Keratinocyte (primary cell): ENCODE data around the gene RAF1. TPM values are rescaled to one million over a fixed set of nuclear protein-coding genes. Genes with fewer than 3 reads are reported as not detected.

ENCODE experiments used
- DNase-seq: peaks from one replicate; pipeline ENCODE4 v3.0.0-alpha.2; 2011; ENCODE audit warnings: low read depth, missing footprints, low spot score
- FAIRE-seq: peaks from 2 replicates; lab custom pipeline; 2011; peaks lifted over from hg19 to GRCh38; lab: Jason Lieb, UNC
- H2AFZ ChIP-seq: 2 replicates; pipeline ENCODE4 v1.6.0; 2012; ENCODE audit warnings: low read length, control low read depth, inconsistent platforms; ENCODE audit not compliant: control insufficient read depth
- H3K27ac ChIP-seq: 2 replicates; pipeline ENCODE4 v1.5.1; 2011; ENCODE audit warnings: low read length; ENCODE audit not compliant: control insufficient read depth, insufficient read depth
- H3K27me3 ChIP-seq: 3 replicates; pipeline ENCODE4 v1.6.0; 2011; ENCODE audit warnings: low read length; ENCODE audit not compliant: control insufficient read depth, insufficient read depth; ENCODE audit errors: extremely low read depth
- H3K36me3 ChIP-seq, 2 experiments: 2 replicates in 1 of 2; 3 replicates in 1 of 2; pipeline ENCODE4 v1.5.1; 2011; ENCODE audit warnings: low read length in 2 of 2, mild to moderate bottlenecking in 1 of 2; ENCODE audit not compliant: control insufficient read depth in 2 of 2, insufficient read depth in 2 of 2; ENCODE audit errors: extremely low read depth in 1 of 2
- H3K4me1 ChIP-seq: 3 replicates; pipeline ENCODE4 v1.5.1; 2011; ENCODE audit warnings: low read length; ENCODE audit not compliant: control insufficient read depth, insufficient read depth; ENCODE audit errors: extremely low read depth
- H3K4me2 ChIP-seq: 3 replicates; pipeline ENCODE4 v1.6.0; 2011; ENCODE audit warnings: low read depth, low read length; ENCODE audit not compliant: control insufficient read depth, insufficient read depth; ENCODE audit errors: extremely low read depth
- H3K4me3 ChIP-seq, 3 experiments: fragments of 200-600 bp in 1 of 3; sonication (generic) in 1 of 3; 2 replicates in 2 of 3; 3 replicates in 1 of 3; pipeline ENCODE4 v1.5.1; 2011 to 2016; ENCODE audit warnings: low read length in 3 of 3, mild to moderate bottlenecking in 3 of 3, control low read depth in 2 of 3, inconsistent platforms in 1 of 3, low read depth in 1 of 3, mixed read lengths in 1 of 3, mixed run types in 1 of 3, moderate library complexity in 1 of 3; ENCODE audit not compliant: control insufficient read depth in 2 of 3, insufficient read depth in 2 of 3; ENCODE audit errors: extremely low read depth in 1 of 3
- H3K79me2 ChIP-seq: 2 replicates; pipeline ENCODE4 v1.6.0; 2012; ENCODE audit warnings: low read length; ENCODE audit not compliant: control insufficient read depth, insufficient read depth
- H3K9ac ChIP-seq: 3 replicates; pipeline ENCODE4 v1.6.0; 2011; ENCODE audit warnings: low read length; ENCODE audit not compliant: control insufficient read depth, insufficient read depth; ENCODE audit errors: extremely low read depth
- H3K9me1 ChIP-seq: 3 replicates; pipeline ENCODE4 v1.6.0; 2011; ENCODE audit warnings: low read length; ENCODE audit not compliant: control insufficient read depth, insufficient read depth; ENCODE audit errors: extremely low read depth
- H3K9me3 ChIP-seq: 2 replicates; pipeline ENCODE4 v1.5.1; 2012; ENCODE audit warnings: low read depth, low read length; ENCODE audit not compliant: control insufficient read depth
- H4K20me1 ChIP-seq: 3 replicates; pipeline ENCODE4 v1.6.0; 2011; ENCODE audit warnings: low read length; ENCODE audit not compliant: control insufficient read depth, insufficient read depth; ENCODE audit errors: extremely low read depth
- CTCF ChIP-seq, 3 experiments: IDR thresholded peaks in 1 of 3; conservative IDR thresholded peaks in 1 of 3; optimal IDR thresholded peaks in 1 of 3; 2 replicates in 2 of 3; 3 replicates in 1 of 3; pipeline versions ENCODE3 to v1.5.1; 2011; ENCODE audit warnings: low read length in 3 of 3, mild to moderate bottlenecking in 3 of 3, moderate library complexity in 2 of 3, control low read depth in 1 of 3, inconsistent platforms in 1 of 3; ENCODE audit not compliant: insufficient read depth in 2 of 3; ENCODE audit errors: extremely low read depth in 1 of 3
- EZH2 ChIP-seq: IDR thresholded peaks from one replicate; pipeline ENCODE4 v1.6.1; 2012; ENCODE audit warnings: inconsistent platforms, mild to moderate bottlenecking, low read length, moderate library complexity
- dilution Hi-C: fragments of 300-500 bp; cut with MboI; formaldehyde crosslinking; loops from one replicate; pipeline ENCODE4 v1.7.0; 2020; ENCODE audit warnings: low sequenced_read_pairs; ENCODE audit not compliant: extremely low pct_ligation_motif_present
- polyA plus RNA-seq, 5 experiments: library from polyadenylated mRNA; depleted of rRNA in 3 of 5; stranded (reverse) in 3 of 5; stranded (forward) in 1 of 5; unstranded in 1 of 5; fragments of >200 nt; gene quantifications; 1 replicate in 1 of 5; 2 replicates in 3 of 5; 3 replicates in 1 of 5; pipeline versions ENCODE4 v1.2.1 to v1.2.3, GENCODE V29; 2011 to 2012; ENCODE audit warnings: missing spikeins in 2 of 5, low read depth in 1 of 5, low replicate concordance in 1 of 5

RAF1 gene
- polyA plus RNA-seq, 1 donor (not counting 4 experiments of a cell fraction or from before 2014, with no cell fraction given): 80.1 TPM

DNA sequence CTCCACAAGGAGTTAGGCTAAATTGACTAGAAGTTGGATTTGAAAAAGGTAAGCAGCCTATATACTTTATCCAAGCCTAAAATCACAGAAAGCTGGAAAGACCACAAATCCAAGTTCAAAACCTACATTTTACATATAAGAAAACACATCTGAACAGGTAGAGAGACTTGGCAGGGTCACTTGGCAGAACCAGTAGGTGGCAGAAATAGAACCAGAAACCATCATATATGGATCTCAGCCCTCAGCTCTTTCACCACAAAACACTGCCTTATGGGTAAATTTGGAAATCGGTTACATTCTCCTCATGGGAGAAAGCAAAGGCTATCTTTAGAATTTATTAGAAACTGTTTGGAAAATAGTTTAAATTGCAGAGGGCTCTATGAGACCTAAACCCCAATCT is 62.8 kb downstream of the RAF1 start:
- no peak for FAIRE-seq
- H3K9ac ChIP-seq: no peak overlapping the region

GRCh38 chr3:12598890-12599289 is 65.0 kb downstream of the RAF1 start:
- H3K9ac ChIP-seq: no peak overlapping the region
- dilution Hi-C loops: no loop called here

More for the DNA sequence above, 62.8 kb downstream of the RAF1 start:
- Histone ChIP-seq H4K20me1 (no peaks in the 10 kb centered on the region), H3K27me3 (no peaks in the 10 kb centered on the region), H3K9me3 (no peaks in the 10 kb centered on the region), H3K4me2 (no peak overlapping the region), H3K36me3 (peaks cover 10 to 14% of the 10 kb centered on the region in 2 experiments), H3K4me1 (no peaks in the 10 kb centered on the region), H3K79me2 (peaks cover 2% of the 10 kb centered on the region), H3K27ac (no peak overlapping the region), H3K4me3 (no peak overlapping the region), H2AFZ (no peak overlapping the region), H3K9me1 (no peaks in the 10 kb centered on the region)
- dilution Hi-C loops: no loop called here
- no peak for TF ChIP-seq CTCF (optimal IDR thresholded peaks at IDR 0.05 in 1 of 3, IDR thresholded peaks at IDR 0.05 in 1 of 3, conservative IDR thresholded peaks at IDR 0.05 in 1 of 3; ENCODE audit: extremely low read depth in 1 of 3, insufficient read depth in 2 of 3, low read length in 3 of 3)
- TF ChIP-seq EZH2: no peak
- no peak for DNase-seq

More at GRCh38 chr3:12598890-12599289, 65.0 kb downstream of the RAF1 start:
- H3K27ac ChIP-seq: no peak overlapping the region
- no peaks in the 10 kb centered on the region for H3K9me1 ChIP-seq
- H2AFZ ChIP-seq: no peak overlapping the region
- H3K36me3 ChIP-seq: peaks cover 4 to 17% of the 10 kb centered on the region in 2 experiments
- TF ChIP-seq CTCF (optimal IDR thresholded peaks at IDR 0.05 in 1 of 3, IDR thresholded peaks at IDR 0.05 in 1 of 3, conservative IDR thresholded peaks at IDR 0.05 in 1 of 3; ENCODE audit: extremely low read depth in 1 of 3, insufficient read depth in 2 of 3, low read length in 3 of 3) (no peak), EZH2 (no peak)
- DNase-seq (no peak), FAIRE-seq (no peak)
- H3K79me2 ChIP-seq: no peaks in the 10 kb centered on the region
- no peak overlapping the region for H3K4me3 ChIP-seq
- H3K4me1 ChIP-seq: no peaks in the 10 kb centered on the region
- H3K4me2 ChIP-seq: no peak overlapping the region
- H4K20me1 ChIP-seq: no peaks in the 10 kb centered on the region
- no peaks in the 10 kb centered on the region for H3K9me3 ChIP-seq
- no peaks in the 10 kb centered on the region for H3K27me3 ChIP-seq
